A549 (cell line): Measurements from ENCODE around the gene BUB1B.

Experiments used
- EP300 ChIP-seq, 2 experiments: fragments of >200 bp; sonication (Bioruptor Twin); formaldehyde crosslinking; IDR thresholded peaks; 2 replicates in 1 of 2; 3 replicates in 1 of 2; pipeline ENCODE4 v1.6.1; 2016 to 2017
- FOSL2 ChIP-seq, 2 experiments: fragments of 450-650 bp in 1 of 2; fragments of >200 bp in 1 of 2; sonication (Bioruptor Twin) in 1 of 2; formaldehyde crosslinking; IDR thresholded peaks; 2 replicates each; pipeline versions ENCODE4 v1.5.0 to v1.6.1; 2016 to 2020; ENCODE audit warnings: mild to moderate bottlenecking in 1 of 2, moderate library complexity in 1 of 2
- MYC ChIP-seq: IDR thresholded peaks from 2 replicates; pipeline ENCODE4 v1.6.1; 2012; ENCODE audit warnings: mild to moderate bottlenecking, inconsistent platforms, low read length, improper control_type of control experiment, borderline replicate concordance
- POLR2A ChIP-seq: IDR thresholded peaks from 2 replicates; pipeline ENCODE4 v1.6.1; 2012; ENCODE audit warnings: mild to moderate bottlenecking, low read length
- RFX5 ChIP-seq: fragments of 450-650 bp; IDR thresholded peaks from 2 replicates; pipeline ENCODE4 v1.7.1; 2014; ENCODE audit warnings: antibody characterized with exemption, mild to moderate bottlenecking, moderate library complexity
- TF ChIP-seq, protein P1 (sequence below): fragments of >200 bp; sonication (Bioruptor Twin); formaldehyde crosslinking; IDR thresholded peaks from 3 replicates; pipeline ENCODE4 v1.5.1; 2016

DNA sequence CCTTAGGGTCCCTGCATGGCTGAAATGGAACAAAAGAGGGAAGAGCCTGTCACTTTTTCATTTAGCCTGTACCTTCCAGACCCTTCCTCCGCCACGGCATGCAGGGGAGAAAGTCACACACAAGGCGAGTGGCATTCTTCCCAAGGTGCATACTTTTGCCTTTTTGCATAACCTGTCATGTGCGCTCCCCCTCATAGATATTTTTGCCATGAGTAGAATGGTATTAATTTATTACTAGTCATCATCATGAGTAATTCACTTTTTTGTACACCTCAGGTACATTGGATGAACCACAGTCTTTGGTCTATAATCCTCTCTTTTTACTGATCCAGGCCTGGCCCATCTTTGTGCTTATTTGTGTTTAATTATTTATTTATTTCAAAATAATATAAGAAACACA, 8.9 kb upstream of the BUB1B start:
- TF ChIP-seq, protein P1, sequence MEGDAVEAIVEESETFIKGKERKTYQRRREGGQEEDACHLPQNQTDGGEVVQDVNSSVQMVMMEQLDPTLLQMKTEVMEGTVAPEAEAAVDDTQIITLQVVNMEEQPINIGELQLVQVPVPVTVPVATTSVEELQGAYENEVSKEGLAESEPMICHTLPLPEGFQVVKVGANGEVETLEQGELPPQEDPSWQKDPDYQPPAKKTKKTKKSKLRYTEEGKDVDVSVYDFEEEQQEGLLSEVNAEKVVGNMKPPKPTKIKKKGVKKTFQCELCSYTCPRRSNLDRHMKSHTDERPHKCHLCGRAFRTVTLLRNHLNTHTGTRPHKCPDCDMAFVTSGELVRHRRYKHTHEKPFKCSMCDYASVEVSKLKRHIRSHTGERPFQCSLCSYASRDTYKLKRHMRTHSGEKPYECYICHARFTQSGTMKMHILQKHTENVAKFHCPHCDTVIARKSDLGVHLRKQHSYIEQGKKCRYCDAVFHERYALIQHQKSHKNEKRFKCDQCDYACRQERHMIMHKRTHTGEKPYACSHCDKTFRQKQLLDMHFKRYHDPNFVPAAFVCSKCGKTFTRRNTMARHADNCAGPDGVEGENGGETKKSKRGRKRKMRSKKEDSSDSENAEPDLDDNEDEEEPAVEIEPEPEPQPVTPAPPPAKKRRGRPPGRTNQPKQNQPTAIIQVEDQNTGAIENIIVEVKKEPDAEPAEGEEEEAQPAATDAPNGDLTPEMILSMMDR, result no peak
- no peak for TF ChIP-seq POLR2A
- no peak for TF ChIP-seq FOSL2 (IDR thresholded peaks at IDR 0.05)
- no peak for TF ChIP-seq FOSL2 (CRISPR knock-in tag; IDR thresholded peaks at IDR 0.05)
- TF ChIP-seq EP300 (IDR thresholded peaks at IDR 0.05), result no peak
- TF ChIP-seq MYC, result no peak
- no peak for TF ChIP-seq RFX5
